ENCODE measurements around the gene TMEM126A. TPM values are rescaled to one million over a fixed set of nuclear protein-coding genes. Genes with fewer than 3 reads are reported as not detected.

Gene TMEM126A
- total and polyA plus RNA-seq, 2 of the 13 experiments (the other 11 are each of a cell fraction or from before 2014, with no cell fraction given) = 59.5 to 66.9 TPM

DNA sequence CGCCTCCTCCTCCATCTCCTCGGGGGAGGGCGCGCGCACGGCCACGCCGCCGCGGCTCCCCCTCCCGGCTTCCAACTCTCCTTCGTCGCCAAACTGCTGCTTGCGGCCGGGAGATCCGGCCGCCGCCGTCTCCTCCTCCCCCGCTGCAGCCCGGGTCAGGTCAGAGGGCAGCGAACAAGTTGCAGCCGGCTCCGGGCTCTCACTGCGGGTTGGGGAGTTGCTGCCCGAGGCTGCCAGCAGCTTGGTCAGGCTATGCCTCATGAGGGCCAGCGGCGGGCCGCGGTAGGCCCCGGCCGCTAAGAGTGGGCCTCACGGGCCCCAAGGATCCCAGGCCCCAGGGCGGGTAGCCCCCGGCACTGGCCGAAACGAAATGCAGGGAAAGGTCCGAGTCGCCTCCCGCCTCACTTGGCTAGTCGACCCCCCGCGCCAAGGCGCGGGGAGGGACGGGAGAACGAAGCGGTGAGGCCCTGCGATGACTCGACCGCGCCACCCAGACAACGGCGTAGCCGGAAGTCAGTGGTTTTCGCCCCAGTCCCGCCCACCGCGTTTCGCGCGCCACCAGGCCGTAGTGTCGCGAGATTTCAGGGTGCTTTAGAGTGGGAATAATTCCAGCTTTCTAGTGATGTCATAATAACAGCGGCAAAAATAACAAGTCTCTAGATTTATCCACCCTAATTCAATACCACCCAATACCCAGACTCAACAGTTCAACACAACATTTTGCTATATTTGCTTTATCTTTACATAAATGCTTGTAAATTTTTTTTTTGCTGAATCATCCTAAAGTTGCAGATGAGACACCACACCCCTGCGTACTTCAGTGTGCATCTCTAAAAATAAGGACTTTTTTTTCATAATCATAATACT lies 17.1 kb downstream of the TMEM126A start, which contains the start of gene CREBZF (continued):
- TF ChIP-seq, protein P1, sequence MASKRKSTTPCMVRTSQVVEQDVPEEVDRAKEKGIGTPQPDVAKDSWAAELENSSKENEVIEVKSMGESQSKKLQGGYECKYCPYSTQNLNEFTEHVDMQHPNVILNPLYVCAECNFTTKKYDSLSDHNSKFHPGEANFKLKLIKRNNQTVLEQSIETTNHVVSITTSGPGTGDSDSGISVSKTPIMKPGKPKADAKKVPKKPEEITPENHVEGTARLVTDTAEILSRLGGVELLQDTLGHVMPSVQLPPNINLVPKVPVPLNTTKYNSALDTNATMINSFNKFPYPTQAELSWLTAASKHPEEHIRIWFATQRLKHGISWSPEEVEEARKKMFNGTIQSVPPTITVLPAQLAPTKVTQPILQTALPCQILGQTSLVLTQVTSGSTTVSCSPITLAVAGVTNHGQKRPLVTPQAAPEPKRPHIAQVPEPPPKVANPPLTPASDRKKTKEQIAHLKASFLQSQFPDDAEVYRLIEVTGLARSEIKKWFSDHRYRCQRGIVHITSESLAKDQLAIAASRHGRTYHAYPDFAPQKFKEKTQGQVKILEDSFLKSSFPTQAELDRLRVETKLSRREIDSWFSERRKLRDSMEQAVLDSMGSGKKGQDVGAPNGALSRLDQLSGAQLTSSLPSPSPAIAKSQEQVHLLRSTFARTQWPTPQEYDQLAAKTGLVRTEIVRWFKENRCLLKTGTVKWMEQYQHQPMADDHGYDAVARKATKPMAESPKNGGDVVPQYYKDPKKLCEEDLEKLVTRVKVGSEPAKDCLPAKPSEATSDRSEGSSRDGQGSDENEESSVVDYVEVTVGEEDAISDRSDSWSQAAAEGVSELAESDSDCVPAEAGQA (IDR thresholded peaks at IDR 0.05; ENCODE audit: low read depth) = peak; percentile 69; the same call in 1 of the 2 replicates
- TF ChIP-seq, protein P1 (CRISPR knock-in tag; IDR thresholded peaks at IDR 0.05; ENCODE audit: borderline replicate concordance) = peak; percentile 42; the same call in 1 of the 2 replicates
- no peak for TF ChIP-seq TRIM24 (CRISPR knock-in tag; IDR thresholded peaks at IDR 0.05)
- 0 out of 2 replicates have a peak, but pooled peaks have one; percentile 39 for TF ChIP-seq ZNF263 (CRISPR knock-in tag; IDR thresholded peaks at IDR 0.05)
- TF ChIP-seq ZNF891 (CRISPR knock-in tag; IDR thresholded peaks at IDR 0.05) = peak; percentile 76
- TF ChIP-seq, protein P2, sequence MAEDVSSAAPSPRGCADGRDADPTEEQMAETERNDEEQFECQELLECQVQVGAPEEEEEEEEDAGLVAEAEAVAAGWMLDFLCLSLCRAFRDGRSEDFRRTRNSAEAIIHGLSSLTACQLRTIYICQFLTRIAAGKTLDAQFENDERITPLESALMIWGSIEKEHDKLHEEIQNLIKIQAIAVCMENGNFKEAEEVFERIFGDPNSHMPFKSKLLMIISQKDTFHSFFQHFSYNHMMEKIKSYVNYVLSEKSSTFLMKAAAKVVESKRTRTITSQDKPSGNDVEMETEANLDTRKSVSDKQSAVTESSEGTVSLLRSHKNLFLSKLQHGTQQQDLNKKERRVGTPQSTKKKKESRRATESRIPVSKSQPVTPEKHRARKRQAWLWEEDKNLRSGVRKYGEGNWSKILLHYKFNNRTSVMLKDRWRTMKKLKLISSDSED (CRISPR knock-in tag; IDR thresholded peaks at IDR 0.05) = no peak
- peak; percentile 67; the same call in 1 of the 2 replicates for TF ChIP-seq ATF2 (CRISPR knock-in tag; IDR thresholded peaks at IDR 0.05)
- TF ChIP-seq ZBTB7B (CRISPR knock-in tag; IDR thresholded peaks at IDR 0.05) = peak; percentile 40; the same call in 1 of the 2 replicates
- TF ChIP-seq TFDP2 (CRISPR knock-in tag; IDR thresholded peaks at IDR 0.05) = peak; percentile 97
- TF ChIP-seq ZNF850 (CRISPR knock-in tag; conservative IDR thresholded peaks at IDR 0.05) = no peak
- no peak for TF ChIP-seq HNF4A (CRISPR knock-in tag; IDR thresholded peaks at IDR 0.05)
- no peak for TF ChIP-seq ZNF205 (CRISPR knock-in tag; IDR thresholded peaks at IDR 0.05)
- peak; percentile 94 for TF ChIP-seq BCL3 (CRISPR knock-in tag; IDR thresholded peaks at IDR 0.05)
- TF ChIP-seq, protein P3, sequence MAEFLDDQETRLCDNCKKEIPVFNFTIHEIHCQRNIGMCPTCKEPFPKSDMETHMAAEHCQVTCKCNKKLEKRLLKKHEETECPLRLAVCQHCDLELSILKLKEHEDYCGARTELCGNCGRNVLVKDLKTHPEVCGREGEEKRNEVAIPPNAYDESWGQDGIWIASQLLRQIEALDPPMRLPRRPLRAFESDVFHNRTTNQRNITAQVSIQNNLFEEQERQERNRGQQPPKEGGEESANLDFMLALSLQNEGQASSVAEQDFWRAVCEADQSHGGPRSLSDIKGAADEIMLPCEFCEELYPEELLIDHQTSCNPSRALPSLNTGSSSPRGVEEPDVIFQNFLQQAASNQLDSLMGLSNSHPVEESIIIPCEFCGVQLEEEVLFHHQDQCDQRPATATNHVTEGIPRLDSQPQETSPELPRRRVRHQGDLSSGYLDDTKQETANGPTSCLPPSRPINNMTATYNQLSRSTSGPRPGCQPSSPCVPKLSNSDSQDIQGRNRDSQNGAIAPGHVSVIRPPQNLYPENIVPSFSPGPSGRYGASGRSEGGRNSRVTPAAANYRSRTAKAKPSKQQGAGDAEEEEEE (CRISPR knock-in tag; IDR thresholded peaks at IDR 0.05; ENCODE audit: borderline replicate concordance) = no peak
- TF ChIP-seq ZNF660 (CRISPR knock-in tag; IDR thresholded peaks at IDR 0.05; ENCODE audit: borderline replicate concordance, low read depth) = no peak

Data from HepG2 (cell line).